ENCODE measurements around the gene FEZ2. TPM values are rescaled to one million over a fixed set of nuclear protein-coding genes. Genes with fewer than 3 reads are reported as not detected.

FEZ2 gene
- total RNA-seq, 1 experiment from 2014 or later: 47.6 TPM

DNA sequence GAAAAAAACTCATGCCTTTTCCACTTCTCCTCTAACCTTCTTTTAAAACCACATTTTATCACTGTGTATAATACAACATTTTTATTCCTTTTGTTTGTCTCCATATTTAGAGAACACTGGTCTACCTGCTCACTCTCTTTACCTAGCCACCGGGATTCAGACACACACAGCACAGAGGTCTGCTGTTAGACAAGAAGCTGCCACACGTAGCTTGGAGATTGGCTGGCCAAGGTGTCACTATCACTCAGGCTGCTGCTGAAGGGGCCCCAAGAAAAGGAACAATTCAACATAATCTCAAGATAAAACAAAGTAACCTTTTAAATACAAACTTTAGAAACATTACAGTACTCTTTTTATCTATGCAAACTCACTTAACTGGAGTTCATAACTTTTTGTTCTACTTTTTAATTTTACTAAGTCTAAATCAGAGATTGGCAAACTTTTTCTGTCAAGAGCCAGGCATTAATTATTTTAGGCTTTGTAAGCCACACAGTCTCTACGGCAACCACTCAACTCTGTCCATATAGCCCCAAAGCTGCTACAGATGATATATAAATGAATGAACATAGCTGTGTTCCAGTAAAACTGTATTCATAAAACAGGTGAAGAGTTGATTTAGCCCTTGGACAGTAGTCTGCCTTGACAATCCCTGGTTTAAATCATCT lies 25.8 kb downstream of the FEZ2 start:
- no TSS peak for BruUV-seq (replicated peaks)
- Mint-ChIP-seq H3K9me3 (ENCODE audit: low read depth, unreplicated experiment) (no peaks in the 10 kb centered on the region), H3K4me1 (ENCODE audit: low read depth, unreplicated experiment) (peaks cover 22% of the 10 kb centered on the region), H3K36me3 (ENCODE audit: insufficient read depth, unreplicated experiment) (peaks cover 11% of the 10 kb centered on the region), H3K4me3 (ENCODE audit: low read depth, unreplicated experiment) (no peak overlapping the region), H3K27me3 (ENCODE audit: unreplicated experiment) (no peaks in the 10 kb centered on the region), H3K27ac (ENCODE audit: unreplicated experiment) (no peak overlapping the region)
- DNase-seq: no peak
- TF ChIP-seq, protein P1, sequence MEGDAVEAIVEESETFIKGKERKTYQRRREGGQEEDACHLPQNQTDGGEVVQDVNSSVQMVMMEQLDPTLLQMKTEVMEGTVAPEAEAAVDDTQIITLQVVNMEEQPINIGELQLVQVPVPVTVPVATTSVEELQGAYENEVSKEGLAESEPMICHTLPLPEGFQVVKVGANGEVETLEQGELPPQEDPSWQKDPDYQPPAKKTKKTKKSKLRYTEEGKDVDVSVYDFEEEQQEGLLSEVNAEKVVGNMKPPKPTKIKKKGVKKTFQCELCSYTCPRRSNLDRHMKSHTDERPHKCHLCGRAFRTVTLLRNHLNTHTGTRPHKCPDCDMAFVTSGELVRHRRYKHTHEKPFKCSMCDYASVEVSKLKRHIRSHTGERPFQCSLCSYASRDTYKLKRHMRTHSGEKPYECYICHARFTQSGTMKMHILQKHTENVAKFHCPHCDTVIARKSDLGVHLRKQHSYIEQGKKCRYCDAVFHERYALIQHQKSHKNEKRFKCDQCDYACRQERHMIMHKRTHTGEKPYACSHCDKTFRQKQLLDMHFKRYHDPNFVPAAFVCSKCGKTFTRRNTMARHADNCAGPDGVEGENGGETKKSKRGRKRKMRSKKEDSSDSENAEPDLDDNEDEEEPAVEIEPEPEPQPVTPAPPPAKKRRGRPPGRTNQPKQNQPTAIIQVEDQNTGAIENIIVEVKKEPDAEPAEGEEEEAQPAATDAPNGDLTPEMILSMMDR (IDR thresholded peaks at IDR 0.05; ENCODE audit: unreplicated experiment): no peak
- intact Hi-C loops (cut with micrococcal nuclease; ENCODE audit: unreplicated experiment): no loop called here
- CTCF ChIA-PET: no interaction called here

DNA sequence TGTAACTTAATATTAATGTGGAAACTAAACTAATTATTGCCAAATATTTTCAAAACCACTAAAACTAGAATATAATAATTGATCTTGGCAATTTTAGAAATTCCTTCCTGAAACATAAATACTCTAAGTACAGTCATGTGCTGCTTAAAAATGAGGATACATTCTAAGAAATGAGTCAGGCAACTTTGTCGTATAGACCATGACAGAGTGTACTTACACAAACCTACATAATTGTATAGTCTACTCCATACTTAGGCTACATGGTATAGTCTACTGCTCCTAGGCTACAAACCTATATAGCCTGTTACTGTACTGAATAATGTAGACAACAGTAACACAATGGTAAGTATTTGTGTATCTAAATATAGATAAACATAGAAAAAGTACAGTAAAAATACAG lies 27.6 kb downstream of the FEZ2 start:
- CTCF ChIA-PET: no interaction called here
- peaks cover 31% of the 10 kb centered on the region for H3K4me1 Mint-ChIP-seq (ENCODE audit: low read depth, unreplicated experiment)
- H3K27ac Mint-ChIP-seq (ENCODE audit: unreplicated experiment): no peak overlapping the region
- BruUV-seq (replicated peaks): no TSS peak
- no peaks in the 10 kb centered on the region for H3K9me3 Mint-ChIP-seq (ENCODE audit: low read depth, unreplicated experiment)
- peaks cover 11% of the 10 kb centered on the region for H3K36me3 Mint-ChIP-seq (ENCODE audit: insufficient read depth, unreplicated experiment)
- DNase-seq: no peak
- no peak overlapping the region for H3K4me3 Mint-ChIP-seq (ENCODE audit: low read depth, unreplicated experiment)
- TF ChIP-seq, protein P1 (IDR thresholded peaks at IDR 0.05; ENCODE audit: unreplicated experiment): no peak
- no peaks in the 10 kb centered on the region for H3K27me3 Mint-ChIP-seq (ENCODE audit: unreplicated experiment)
- intact Hi-C loops (cut with micrococcal nuclease; ENCODE audit: unreplicated experiment): no loop called here

DNA sequence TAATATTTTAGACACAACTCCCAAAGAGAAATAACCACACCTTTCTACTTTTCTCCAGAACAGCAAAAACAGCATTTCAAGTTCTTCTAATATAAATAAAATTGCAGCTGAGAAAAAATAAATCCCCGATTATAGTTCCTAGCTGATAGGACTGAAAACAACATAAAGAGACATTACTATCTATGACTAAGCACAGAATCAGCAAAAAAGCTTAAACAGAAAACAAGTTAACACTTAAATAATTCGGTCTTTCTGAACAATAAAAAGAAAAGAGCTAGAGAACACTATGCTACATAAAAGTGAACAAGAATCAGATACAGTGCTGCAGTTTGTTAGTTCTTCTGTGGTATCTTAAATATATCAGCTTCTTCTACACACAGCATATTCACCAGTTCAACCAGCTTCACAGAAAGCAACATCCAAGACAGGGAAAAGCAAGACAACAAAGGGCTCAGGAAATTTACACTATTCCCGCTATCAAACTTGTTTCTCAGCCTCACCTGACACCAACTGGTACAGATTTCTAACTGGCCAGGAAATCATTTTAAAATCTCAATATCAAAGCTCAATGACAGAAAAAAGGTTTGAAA lies 28.6 kb downstream of the FEZ2 start:
- CTCF ChIA-PET: interaction anchor here (0.6 to 1.2 kb wide), 2 partner anchors 10 to 158 kb away, joined by 3 read pairs; no protein-coding TSS in a partner anchor
- peaks cover 41% of the 10 kb centered on the region for H3K4me1 Mint-ChIP-seq (ENCODE audit: low read depth, unreplicated experiment)
- intact Hi-C loops (cut with micrococcal nuclease; ENCODE audit: unreplicated experiment): loop anchor here (5.0 kb wide), 1 partner anchor 212 kb away; the partner anchor contains the start of gene CRIM1
- peak overlapping the region; percentile 85 for H3K27ac Mint-ChIP-seq (ENCODE audit: unreplicated experiment)
- no peak for DNase-seq
- TF ChIP-seq, protein P1 (IDR thresholded peaks at IDR 0.05; ENCODE audit: unreplicated experiment): no peak
- peak overlapping the region; percentile 45 for H3K4me3 Mint-ChIP-seq (ENCODE audit: low read depth, unreplicated experiment)
- H3K36me3 Mint-ChIP-seq (ENCODE audit: insufficient read depth, unreplicated experiment): peaks cover 12% of the 10 kb centered on the region
- H3K9me3 Mint-ChIP-seq (ENCODE audit: low read depth, unreplicated experiment): no peaks in the 10 kb centered on the region
- no peaks in the 10 kb centered on the region for H3K27me3 Mint-ChIP-seq (ENCODE audit: unreplicated experiment)
- TSS peak; percentile 53 for BruUV-seq (replicated peaks)

DNA sequence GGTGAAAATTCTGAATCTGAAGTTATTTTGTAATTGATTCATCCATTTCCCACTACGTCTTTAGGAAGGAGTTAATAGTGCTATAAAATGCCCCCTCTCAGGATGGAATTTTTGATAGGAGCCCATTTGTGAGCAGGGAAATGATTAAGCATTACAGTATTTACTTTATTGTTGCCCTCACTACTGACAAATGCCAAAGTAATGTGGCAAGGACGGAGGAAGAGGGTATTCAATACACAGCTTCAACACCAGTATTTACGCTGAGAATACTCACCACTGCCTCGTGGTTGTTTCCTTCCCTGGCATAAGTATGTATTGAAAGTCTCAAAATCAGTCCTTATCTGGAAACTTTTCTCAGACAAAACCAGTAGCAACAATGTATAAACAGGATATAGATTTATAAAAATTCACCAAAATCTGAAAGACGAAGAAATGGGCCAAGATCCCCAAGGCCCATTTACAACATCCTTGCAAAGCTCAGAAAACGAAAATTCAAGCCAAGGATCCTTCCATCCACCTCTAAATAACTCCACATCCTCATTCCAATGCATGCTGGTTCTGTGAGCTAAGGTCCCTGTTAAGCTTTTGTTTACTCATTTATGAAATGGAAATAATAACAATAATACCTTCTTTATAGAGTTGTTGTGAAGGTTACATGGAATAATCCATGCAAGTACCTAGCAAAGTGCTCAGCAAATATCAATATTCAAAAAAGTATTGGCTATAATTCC lies 29.3 kb downstream of the FEZ2 start:
- Mint-ChIP-seq H3K27ac (ENCODE audit: unreplicated experiment) (peak overlapping the region; percentile 85), H3K36me3 (ENCODE audit: insufficient read depth, unreplicated experiment) (peaks cover 13% of the 10 kb centered on the region), H3K4me3 (ENCODE audit: low read depth, unreplicated experiment) (peak overlapping the region; percentile 45), H3K27me3 (ENCODE audit: unreplicated experiment) (no peaks in the 10 kb centered on the region), H3K4me1 (ENCODE audit: low read depth, unreplicated experiment) (peaks cover 48% of the 10 kb centered on the region), H3K9me3 (ENCODE audit: low read depth, unreplicated experiment) (no peaks in the 10 kb centered on the region)
- TF ChIP-seq, protein P1 (IDR thresholded peaks at IDR 0.05; ENCODE audit: unreplicated experiment): no peak
- no TSS peak for BruUV-seq (replicated peaks)
- DNase-seq: no peak
- intact Hi-C loops (cut with micrococcal nuclease; ENCODE audit: unreplicated experiment): loop anchor here (5.0 kb wide), 1 partner anchor 211 kb away; the partner anchor contains the start of gene CRIM1
- CTCF ChIA-PET: interaction anchor here (0.5 to 1.2 kb wide), 2 partner anchors 10 to 134 kb away, joined by 3 to 4 read pairs; no protein-coding TSS in a partner anchor
